ENCODE measurements around the gene CCNF.
A peak's percentile ranks its signal among the peaks of the same experiment; 100 is the strongest.

The CCNF gene

DNA sequence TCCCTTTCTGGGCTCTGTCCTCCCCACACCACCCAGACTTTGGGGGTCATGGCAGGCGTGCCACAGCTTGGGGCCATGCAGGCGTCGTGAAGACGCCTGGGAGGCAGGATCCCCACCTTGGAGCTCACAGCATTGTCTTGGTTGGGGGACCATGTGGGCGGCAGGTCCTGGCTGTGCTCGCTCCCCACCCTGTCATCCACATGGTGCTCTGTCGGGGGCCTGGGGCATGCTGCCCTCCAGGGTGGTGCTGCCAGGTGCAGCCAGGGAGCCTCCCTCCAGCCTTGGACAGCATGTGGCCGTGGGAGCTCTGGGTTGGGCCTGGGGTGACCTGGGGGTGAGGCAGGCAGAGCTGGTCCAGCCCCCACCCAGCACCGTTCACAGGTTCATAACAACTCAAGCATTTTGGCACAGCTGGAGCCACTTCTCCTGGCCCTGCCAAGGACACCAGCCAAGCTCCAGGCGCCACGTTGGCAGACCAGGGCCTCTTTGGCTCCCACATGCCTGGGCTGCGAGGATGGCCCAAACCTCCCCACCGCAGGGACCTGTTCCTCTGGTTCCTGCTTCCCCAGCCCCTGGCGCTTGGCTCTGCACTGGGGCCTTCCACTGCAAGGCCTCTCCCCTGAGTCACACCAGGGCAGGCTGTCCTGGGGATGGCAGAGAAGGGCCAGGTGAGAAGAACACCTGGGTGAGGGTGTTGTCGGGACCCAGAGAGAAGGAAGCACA is 69.4 kb downstream of the CCNF start:
- DNase-seq (ENCODE audit: insufficient read length, low spot score), result no peak
- TF ChIP-seq POLR2A (IDR thresholded peaks at IDR 0.05; ENCODE audit: low read depth, low read length), result no peak
- FAIRE-seq, result no peak

DNA sequence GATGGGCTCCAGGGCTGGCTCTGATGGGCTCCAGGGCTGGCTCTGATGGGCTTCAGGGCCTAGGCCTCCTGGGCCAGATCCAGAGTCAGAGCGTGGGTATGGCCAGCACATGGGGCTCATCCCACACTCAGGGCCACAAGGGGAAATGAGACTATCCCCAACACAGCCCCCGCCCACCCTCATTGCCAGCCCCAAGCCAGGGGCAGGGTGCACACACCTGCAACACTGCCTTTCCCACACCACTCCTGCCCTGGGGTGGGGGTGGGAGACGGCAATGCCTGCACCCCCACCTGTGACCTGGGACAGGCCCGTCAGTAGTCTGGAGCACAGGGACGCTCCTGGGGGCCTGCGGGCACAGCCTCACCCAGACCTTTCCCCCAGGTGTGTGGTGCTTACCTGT is 70.2 kb downstream of the CCNF start:
- FAIRE-seq (no peak), DNase-seq (ENCODE audit: insufficient read length, low spot score) (no peak)

DNA sequence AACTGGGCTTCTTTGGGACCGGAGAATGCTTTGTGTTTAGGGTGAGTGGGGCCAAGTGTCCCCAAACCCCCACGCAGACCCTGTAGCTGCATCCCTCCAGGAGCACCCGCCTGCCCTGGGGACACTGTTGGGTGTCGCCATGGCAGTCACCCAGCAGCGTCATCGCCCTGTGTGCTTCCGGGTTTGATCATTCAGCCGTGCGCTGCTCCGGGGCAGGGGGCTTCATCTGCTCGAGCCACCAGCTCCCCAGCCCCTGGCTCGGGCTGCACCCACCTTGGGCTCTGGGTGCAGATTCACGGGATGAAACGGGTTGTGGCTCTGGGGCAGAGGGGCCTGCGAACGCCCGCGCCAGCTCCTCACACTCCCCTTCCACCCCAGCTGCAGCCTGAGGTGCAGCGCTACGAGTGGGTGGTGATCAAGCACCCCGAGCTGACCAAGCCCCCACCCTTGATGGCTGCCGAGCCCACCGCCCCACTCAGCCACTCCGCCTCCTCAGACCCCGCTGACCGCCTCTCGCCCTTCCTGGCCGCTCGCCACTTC is 70.7 kb downstream of the CCNF start:
- DNase-seq (ENCODE audit: insufficient read length, low spot score) (no peak), FAIRE-seq (no peak)
- TF ChIP-seq POLR2A (IDR thresholded peaks at IDR 0.05; ENCODE audit: low read depth, low read length), result no peak

More for the DNA sequence above, 70.2 kb downstream of the CCNF start:
- TF ChIP-seq POLR2A (IDR thresholded peaks at IDR 0.05; ENCODE audit: low read depth, low read length), result no peak

DNA sequence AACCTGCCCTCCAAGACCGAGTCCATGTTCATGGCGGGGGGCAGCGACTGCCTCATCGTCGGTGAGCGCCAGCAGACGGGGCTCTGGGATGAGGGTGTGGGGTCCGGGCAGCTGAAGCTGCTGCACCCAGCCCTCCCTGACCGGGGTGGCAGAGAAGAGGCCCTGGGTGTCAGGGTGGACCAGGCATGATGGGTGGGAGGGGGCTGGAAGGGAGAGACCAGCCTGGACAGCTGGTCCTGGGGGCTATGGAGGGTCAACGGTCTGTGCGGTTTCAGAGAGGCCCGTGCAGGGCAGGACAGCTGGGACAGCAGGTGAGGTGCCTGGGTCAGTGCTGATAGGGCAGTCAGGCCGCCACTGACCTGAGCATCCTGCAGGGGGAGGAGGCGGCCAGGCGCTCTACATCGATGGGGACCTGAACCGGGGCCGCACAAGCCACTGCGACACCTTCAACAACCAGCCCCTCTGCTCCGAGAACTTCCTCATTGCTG is 71.2 kb downstream of the CCNF start:
- TF ChIP-seq POLR2A (IDR thresholded peaks at IDR 0.05; ENCODE audit: low read depth, low read length), result no peak
- no peak for DNase-seq (ENCODE audit: insufficient read length, low spot score)
- FAIRE-seq, result no peak

DNA sequence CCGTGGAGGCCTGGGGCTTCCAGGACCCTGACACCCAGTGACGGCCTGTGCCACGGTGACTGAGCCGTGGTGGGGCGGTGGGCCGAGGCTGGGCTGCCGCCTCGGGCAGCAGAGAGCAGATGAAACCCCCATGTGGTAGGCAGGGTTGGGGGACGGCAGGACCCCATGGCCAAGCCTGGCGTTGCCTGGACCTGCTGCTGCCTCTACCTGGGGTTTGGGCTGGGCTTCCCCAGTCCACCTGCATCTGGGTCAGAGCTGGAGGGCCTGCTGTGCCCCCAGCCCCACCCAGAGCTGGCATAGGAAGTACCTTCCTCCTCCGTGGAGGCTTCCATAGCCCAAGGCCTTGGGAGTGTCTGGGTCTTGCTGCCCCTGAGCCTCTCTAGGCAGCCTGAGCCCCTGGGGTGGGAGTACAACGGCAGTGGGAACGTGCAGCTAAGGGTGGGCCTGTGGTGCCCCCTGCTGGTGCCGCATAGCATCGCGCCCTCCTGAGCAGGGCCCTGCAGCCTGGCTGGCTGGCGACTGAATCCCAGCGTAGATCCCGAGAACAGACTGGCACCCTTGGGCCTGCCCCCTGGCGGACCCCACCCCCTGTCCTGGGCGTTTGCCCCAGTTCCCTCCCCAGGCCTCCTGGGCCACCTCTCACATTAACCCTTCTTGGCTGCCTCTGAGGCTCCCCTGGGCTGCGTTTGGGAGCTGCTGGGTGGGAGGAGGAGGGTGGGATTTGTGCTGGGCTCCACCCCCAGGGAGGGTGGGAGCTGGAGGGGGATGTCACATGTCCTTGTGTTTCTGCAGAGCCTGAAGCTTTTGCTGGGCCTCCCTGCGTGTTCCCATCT is 71.9 kb downstream of the CCNF start:
- no peak for FAIRE-seq
- no peak for TF ChIP-seq POLR2A (IDR thresholded peaks at IDR 0.05; ENCODE audit: low read depth, low read length)

DNA sequence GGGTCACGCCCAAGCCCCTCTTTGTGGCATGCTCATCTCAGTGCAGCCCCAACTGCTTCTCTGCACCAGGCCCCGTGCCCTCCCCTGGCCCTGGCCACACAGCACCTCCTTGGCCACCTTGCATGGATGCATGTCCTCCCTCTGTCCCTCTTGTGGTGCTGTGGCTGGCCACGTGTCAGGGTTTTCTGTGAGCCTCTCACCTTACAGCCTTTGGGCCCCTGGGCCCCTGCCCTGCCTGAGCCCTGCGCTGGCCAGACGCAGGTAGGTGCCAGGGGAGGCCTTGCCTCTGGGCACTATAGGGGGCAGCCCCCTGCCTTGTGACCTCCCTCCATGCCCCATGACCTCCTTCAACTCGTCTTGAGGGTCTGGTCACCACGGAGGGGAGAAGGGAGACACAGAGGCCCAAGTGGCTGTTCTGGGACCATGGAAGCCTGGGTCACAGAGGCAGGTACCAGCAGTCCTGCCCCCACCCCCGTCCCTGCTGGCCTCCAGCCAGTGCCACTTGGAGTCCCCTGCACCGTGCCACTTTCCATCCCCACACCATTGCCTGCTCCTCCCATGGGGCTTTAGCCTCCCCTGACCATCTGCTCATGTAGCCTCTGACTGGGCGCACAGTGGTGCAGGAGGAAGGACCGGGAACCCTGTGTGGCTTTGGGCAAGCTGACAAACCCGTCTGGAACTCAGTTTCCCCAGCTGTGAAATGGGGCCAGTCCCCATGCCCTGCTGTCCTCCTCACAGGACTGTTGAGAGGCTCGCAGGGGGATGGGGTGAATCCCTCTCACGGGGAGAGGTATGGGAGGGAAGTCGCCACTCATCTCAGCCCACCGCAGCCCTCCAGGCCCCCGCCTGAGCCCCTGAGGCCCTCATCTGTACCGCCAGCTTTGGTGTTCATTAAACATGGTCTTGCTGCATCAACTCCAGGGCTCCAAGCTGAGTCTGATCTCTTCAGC is 73.0 kb downstream of the CCNF start:
- no peak for DNase-seq (ENCODE audit: insufficient read length, low spot score)
- FAIRE-seq, result no peak
- TF ChIP-seq POLR2A (IDR thresholded peaks at IDR 0.05; ENCODE audit: low read depth, low read length), result no peak

More for the DNA sequence above, 71.9 kb downstream of the CCNF start:
- DNase-seq (ENCODE audit: insufficient read length, low spot score), result peak; percentile 87

DNA sequence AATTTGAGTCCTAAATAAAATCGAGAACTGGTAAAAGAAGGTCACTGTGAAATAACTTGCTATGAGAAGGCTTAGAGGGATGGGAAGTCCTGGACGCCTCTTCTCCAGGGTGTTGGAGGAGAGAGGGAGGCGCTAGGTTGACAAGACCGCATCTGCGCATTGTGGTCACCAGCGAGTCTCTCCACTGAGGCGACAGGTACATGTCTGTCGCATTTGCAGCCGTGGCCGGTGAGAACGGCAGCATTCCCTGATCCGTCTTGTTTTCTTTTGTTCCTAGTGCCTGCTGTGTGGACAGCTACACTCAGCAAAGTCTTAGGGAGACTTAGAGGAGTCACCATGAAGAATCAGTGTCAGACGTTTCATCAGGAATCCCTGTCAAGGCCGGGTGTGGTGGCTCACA is 76.4 kb downstream of the CCNF start:
- no peak for FAIRE-seq
- TF ChIP-seq POLR2A (IDR thresholded peaks at IDR 0.05; ENCODE audit: low read depth, low read length), result no peak

DNA sequence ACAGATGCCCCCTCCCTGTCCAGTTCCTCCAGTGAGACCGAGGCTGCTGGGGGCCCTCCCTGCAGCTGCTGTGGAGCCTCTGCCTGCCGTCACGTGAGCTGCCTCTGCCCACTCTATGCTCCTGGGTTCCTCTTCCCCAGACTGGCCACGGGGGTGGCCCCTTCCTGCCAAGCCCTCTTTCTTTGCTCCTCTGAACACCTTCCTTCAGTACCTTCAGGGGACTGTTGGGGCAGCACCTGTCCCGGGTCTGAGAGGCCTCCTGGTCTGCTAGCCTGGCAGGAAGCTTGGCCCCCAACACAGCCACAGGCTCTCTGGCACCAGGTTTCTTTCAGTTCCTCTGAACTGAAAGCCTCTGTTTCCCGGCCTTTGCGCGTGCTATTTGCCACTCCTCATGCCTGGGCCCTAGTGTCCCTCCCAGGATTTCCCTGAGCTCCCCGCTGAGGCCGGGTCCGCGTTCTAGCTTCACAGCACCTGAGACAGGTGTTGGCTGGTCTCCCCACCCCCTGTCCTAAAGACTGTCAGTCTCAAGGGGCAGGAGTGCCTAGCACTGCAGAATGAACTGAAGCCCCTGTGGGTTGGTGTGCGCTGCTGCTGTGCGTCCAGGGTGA is 77.9 kb downstream of the CCNF start:
- no peak for FAIRE-seq

More for the DNA sequence above, 76.4 kb downstream of the CCNF start:
- DNase-seq (ENCODE audit: insufficient read length, low spot score), result no peak

DNA sequence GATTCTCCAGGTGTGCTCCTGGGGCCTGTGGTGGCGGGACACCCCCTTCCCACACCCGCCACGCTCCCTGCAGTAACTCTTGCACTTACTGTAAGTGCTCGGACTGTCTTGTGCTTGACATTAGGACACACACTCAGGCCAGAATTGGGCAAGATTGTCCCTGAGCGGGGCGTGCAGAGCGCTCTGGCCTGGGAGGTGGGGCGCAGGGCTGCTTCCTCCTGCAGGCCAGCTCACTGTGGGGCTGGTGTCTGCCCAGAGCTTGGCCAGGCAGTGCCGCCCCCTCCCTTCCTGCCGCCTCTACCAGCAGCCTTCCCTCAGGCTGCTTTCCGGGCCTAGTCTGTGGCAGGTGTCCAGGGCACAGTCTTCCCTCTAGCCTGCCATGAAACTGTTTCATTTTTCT is 78.4 kb downstream of the CCNF start:
- no peak for FAIRE-seq
- TF ChIP-seq POLR2A (IDR thresholded peaks at IDR 0.05; ENCODE audit: low read depth, low read length), result no peak

More for the DNA sequence above, 77.9 kb downstream of the CCNF start:
- no peak for DNase-seq (ENCODE audit: insufficient read length, low spot score)
- no peak for TF ChIP-seq POLR2A (IDR thresholded peaks at IDR 0.05; ENCODE audit: low read depth, low read length)

More for the DNA sequence above, 78.4 kb downstream of the CCNF start:
- DNase-seq (ENCODE audit: insufficient read length, low spot score), result no peak
